Breast epithelium (tissue), 4 donors: ENCODE data around the gene HEXIM2. TPM values are rescaled to one million over a fixed set of nuclear protein-coding genes. Genes with fewer than 3 reads are reported as not detected.

Source experiments
- DNase-seq, 2 donors: peaks; one replicate each; pipeline ENCODE4 v3.0.0-alpha.2; 2019; ENCODE audit warnings: low spot score in 2 of 2
- H3K27ac ChIP-seq, 2 donors: fragments of 200-600 bp; sonication (generic) in 1 of 2; one replicate each; pipeline ENCODE4 v1.5.1; 2016 to 2019; ENCODE audit warnings: mild to moderate bottlenecking in 1 of 2
- H3K27me3 ChIP-seq, 2 donors: fragments of 200-600 bp; sonication (generic) in 1 of 2; one replicate each; pipeline versions ENCODE4 v1.5.1 to v1.6.0; 2017 to 2019; ENCODE audit warnings: control low read depth in 1 of 2, mild to moderate bottlenecking in 1 of 2
- H3K36me3 ChIP-seq: fragments of 200-600 bp; one replicate; pipeline ENCODE4 v1.5.1; 2019
- H3K4me1 ChIP-seq, 2 donors: fragments of 200-600 bp; sonication (generic); one replicate each; pipeline ENCODE4 v1.5.1; 2016 to 2019; ENCODE audit warnings: control low read depth in 1 of 2
- H3K4me3 ChIP-seq, 3 donors: fragments of 200-600 bp; sonication (generic); 1 replicate in 2 of 3; 2 replicates in 1 of 3; pipeline ENCODE4 v1.5.1; 2016 to 2019; ENCODE audit warnings: mild to moderate bottlenecking in 3 of 3, moderate library complexity in 2 of 3
- H3K9me3 ChIP-seq, 2 donors: fragments of 200-600 bp; sonication (generic) in 1 of 2; one replicate each; pipeline ENCODE4 v1.5.1; 2016 to 2019; ENCODE audit warnings: control low read depth in 1 of 2
- CTCF ChIP-seq, 3 donors: fragments of 450-650 bp; IDR thresholded peaks; one replicate each; pipeline ENCODE4 v1.5.1; 2016 to 2017; ENCODE audit warnings: antibody characterized with exemption in 3 of 3, mild to moderate bottlenecking in 3 of 3, moderate library complexity in 3 of 3
- POLR2A ChIP-seq: fragments of 450-650 bp; IDR thresholded peaks from one replicate; pipeline ENCODE4 v1.6.1; 2016; ENCODE audit warnings: antibody characterized with exemption, mild to moderate bottlenecking, moderate library complexity
- POLR2AphosphoS5 ChIP-seq, 3 donors: sonication (generic); formaldehyde crosslinking; IDR thresholded peaks; one replicate each; pipeline ENCODE4 v1.6.1; 2017; ENCODE audit warnings: antibody characterized with exemption in 3 of 3
- intact Hi-C: fragments of 100-400 bp; cut with DNase I; formaldehyde crosslinking; loops from one replicate; pipeline ENCODE4 v1.15.1; 2023; ENCODE audit warnings: low total_unique reads
- total RNA-seq, 3 donors: library from RNA; depleted of rRNA; stranded (reverse); fragments of >200 nt; gene quantifications; one replicate each; pipeline ENCODE4 v1.1.0, GENCODE V29; 2016

Gene HEXIM2
- total RNA-seq, 3 donors from 2014 or later: 6.6 to 13.3 (median 13.2) TPM

GRCh38 chr17:45146166-45146565, 15.5 kb upstream of the HEXIM2 start:
- Histone ChIP-seq H3K9me3 (no peaks in the 10 kb centered on the region), H3K36me3 (no peaks in the 10 kb centered on the region), H3K4me1 (peaks cover 9 to 10% of the 10 kb centered on the region in 2 donors), H3K4me3 (no peak overlapping the region), H3K27ac (peak overlapping the region; percentile 99 to 100), H3K27me3 (no peaks in the 10 kb centered on the region)
- no peak for DNase-seq
- no peak for TF ChIP-seq POLR2A
- no peak for TF ChIP-seq CTCF (IDR thresholded peaks at IDR 0.05)
- TF ChIP-seq POLR2AphosphoS5 (IDR thresholded peaks at IDR 0.05): no peak
- intact Hi-C loops: no loop called here

- TF ChIP-seq POLR2AphosphoS5 (IDR thresholded peaks at IDR 0.05) (no peak), POLR2A (no peak)
- H3K4me3 ChIP-seq: peak overlapping the region; percentile 66 to 83 (median 71)
- no peaks in the 10 kb centered on the region for H3K36me3 ChIP-seq
- peaks cover 9 to 14% of the 10 kb centered on the region in 2 donors for H3K4me1 ChIP-seq
- no peaks in the 10 kb centered on the region for H3K27me3 ChIP-seq
- no peaks in the 10 kb centered on the region for H3K9me3 ChIP-seq
- intact Hi-C loops: no loop called here
- DNase-seq: no peak
- peak overlapping the region; percentile 99 to 100 for H3K27ac ChIP-seq
These were observed 15.1 kb upstream of the HEXIM2 start for GRCh38 chr17:45146592-45146889.

- H3K9me3 ChIP-seq: no peaks in the 10 kb centered on the region
- DNase-seq: peak; percentile 60 to 84
- no peaks in the 10 kb centered on the region for H3K36me3 ChIP-seq
- no peaks in the 10 kb centered on the region for H3K27me3 ChIP-seq
- H3K4me1 ChIP-seq: peaks cover 9 to 19% of the 10 kb centered on the region in 2 donors
- intact Hi-C loops: no loop called here
- TF ChIP-seq POLR2A (peak; percentile 1), CTCF (IDR thresholded peaks at IDR 0.05) (no peak), POLR2AphosphoS5 (IDR thresholded peaks at IDR 0.05) (peak in 1 of 3 donors; percentile 7)
- H3K27ac ChIP-seq: peak overlapping the region; percentile 99 to 100
- peak overlapping the region; percentile 66 to 83 (median 71) for H3K4me3 ChIP-seq
These were observed 14.6 kb upstream of the HEXIM2 start for GRCh38 chr17:45146890-45147580.

GRCh38 chr17:45147581-45148182, 14.0 kb upstream of the HEXIM2 start:
- intact Hi-C loops: no loop called here
- H3K4me1 ChIP-seq: peaks cover 9 to 19% of the 10 kb centered on the region in 2 donors

More at GRCh38 chr17:45147581-45148182, 14.0 kb upstream of the HEXIM2 start:
- peak overlapping the region; percentile 66 to 83 (median 71) for H3K4me3 ChIP-seq
- H3K27ac ChIP-seq: peak overlapping the region; percentile 99 to 100
- no peaks in the 10 kb centered on the region for H3K27me3 ChIP-seq
- H3K36me3 ChIP-seq: no peaks in the 10 kb centered on the region
- peak; percentile 76 to 78 for DNase-seq
- TF ChIP-seq POLR2AphosphoS5 (IDR thresholded peaks at IDR 0.05) (peak; percentile 51 to 93 (median 85)), CTCF (IDR thresholded peaks at IDR 0.05) (peak in 2 of 3 donors; percentile 12 to 43), POLR2A (peak; percentile 44)
- H3K9me3 ChIP-seq: no peaks in the 10 kb centered on the region
